Fibroblast of lung (primary cell): ENCODE results near the gene RAPH1.

Experiments
- EZH2 ChIP-seq: IDR thresholded peaks from 2 replicates; pipeline ENCODE4 v1.5.1; 2012; ENCODE audit warnings: low read length, control low read depth, mild to moderate bottlenecking; ENCODE audit errors: missing control alignments
- TF ChIP-seq, protein P1 (sequence below), 2 donors: IDR thresholded peaks in 1 of 2; conservative IDR thresholded peaks in 1 of 2; 1 replicate in 1 of 2; 2 replicates in 1 of 2; pipeline ENCODE4 v1.5.1; 2011 to 2012; ENCODE audit warnings: low read length in 2 of 2, control low read depth in 1 of 2, inconsistent platforms in 1 of 2, low read depth in 1 of 2, mild to moderate bottlenecking in 1 of 2

DNA sequence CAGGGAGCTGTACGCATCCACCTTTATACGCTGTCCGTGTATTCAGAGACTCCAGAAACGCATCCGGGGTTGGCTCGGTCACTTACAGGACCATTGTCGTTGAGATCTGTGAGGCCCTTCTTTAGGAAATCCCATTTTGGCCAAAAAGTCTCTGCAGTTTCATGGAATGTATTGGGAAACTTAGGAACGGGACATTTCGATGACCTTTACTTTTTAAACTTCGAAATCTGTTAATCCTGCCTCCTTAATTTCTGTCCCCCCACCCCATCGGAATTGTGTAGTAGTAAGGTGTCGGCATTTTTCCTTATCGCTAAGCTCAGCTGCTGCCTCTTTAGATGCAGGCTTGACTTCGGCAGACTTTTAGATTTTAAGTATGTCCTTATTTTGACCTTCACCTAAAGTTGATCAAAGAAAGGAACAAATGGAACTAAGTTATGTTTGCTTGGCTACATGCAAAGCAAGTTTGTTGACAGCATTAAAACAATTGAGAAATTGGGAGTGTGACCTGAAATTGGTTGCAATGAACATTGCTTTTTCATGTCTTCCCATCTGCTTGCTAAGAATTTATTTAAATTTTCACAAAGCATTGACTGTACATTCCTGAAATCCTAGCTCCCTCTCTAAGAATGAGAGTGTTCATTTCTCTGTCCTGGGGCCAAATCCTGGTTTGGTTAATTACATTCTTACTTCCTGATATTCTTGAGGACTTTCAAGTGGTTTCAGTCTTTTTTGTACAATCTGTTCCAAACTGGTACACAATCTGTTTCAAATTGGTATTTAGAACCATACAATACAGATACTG, 884 bp upstream of the RAPH1 start:
- TF ChIP-seq, protein P1, sequence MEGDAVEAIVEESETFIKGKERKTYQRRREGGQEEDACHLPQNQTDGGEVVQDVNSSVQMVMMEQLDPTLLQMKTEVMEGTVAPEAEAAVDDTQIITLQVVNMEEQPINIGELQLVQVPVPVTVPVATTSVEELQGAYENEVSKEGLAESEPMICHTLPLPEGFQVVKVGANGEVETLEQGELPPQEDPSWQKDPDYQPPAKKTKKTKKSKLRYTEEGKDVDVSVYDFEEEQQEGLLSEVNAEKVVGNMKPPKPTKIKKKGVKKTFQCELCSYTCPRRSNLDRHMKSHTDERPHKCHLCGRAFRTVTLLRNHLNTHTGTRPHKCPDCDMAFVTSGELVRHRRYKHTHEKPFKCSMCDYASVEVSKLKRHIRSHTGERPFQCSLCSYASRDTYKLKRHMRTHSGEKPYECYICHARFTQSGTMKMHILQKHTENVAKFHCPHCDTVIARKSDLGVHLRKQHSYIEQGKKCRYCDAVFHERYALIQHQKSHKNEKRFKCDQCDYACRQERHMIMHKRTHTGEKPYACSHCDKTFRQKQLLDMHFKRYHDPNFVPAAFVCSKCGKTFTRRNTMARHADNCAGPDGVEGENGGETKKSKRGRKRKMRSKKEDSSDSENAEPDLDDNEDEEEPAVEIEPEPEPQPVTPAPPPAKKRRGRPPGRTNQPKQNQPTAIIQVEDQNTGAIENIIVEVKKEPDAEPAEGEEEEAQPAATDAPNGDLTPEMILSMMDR (conservative IDR thresholded peaks at IDR 0.05 in 1 of 2, IDR thresholded peaks at IDR 0.05 in 1 of 2; ENCODE audit: low read depth in 1 of 2, low read length in 2 of 2), result no peak
- TF ChIP-seq EZH2, result no peak
